ENCODE measurements around the gene ARHGEF9. TPM values are rescaled to one million over a fixed set of nuclear protein-coding genes. Genes with fewer than 3 reads are reported as not detected.

Gene ARHGEF9
- total RNA-seq, 4 donors from 2014 or later, result 29.9 to 108 (median 36.9) TPM

- WGBS, 2 donors (ENCODE audit: low coverage in 1 of 2), result 85% methylated on average over 1 of the region's 1 CpG; no CpG with 5 or more reads in 1 of the 2 donors
- no peaks in the 10 kb centered on the region for H3K27me3 ChIP-seq
- H3K9me3 ChIP-seq, result no peaks in the 10 kb centered on the region
- no peaks in the 10 kb centered on the region for H3K4me1 ChIP-seq
- no peak overlapping the region for H3K27ac ChIP-seq
- H3K36me3 ChIP-seq, result no peaks in the 10 kb centered on the region
- in situ Hi-C loops (cut with MboI; ENCODE audit: low pct_ligation_motif_present in 1 of 4, low pct_unique_long_range_greater_than_20kb in 1 of 4, low sequenced_read_pairs in 3 of 4), result no loop called here
- intact Hi-C loops (cut with DNase I; ENCODE audit: low total_unique reads), result no loop called here
- no peak overlapping the region for H3K4me3 ChIP-seq
- DNase-seq, result no peak
- TF ChIP-seq POLR2A (IDR thresholded peaks at IDR 0.05) (no peak), CTCF (IDR thresholded peaks at IDR 0.05) (no peak), EP300 (IDR thresholded peaks at IDR 0.05; ENCODE audit: low read depth) (no peak), POLR2AphosphoS5 (IDR thresholded peaks at IDR 0.05) (no peak)
Observed at GRCh38 chrX:63702556-63702955, 82.5 kb downstream of the ARHGEF9 start.

- DNase-seq, result no peak
- in situ Hi-C loops (cut with MboI; ENCODE audit: low pct_ligation_motif_present in 1 of 4, low pct_unique_long_range_greater_than_20kb in 1 of 4, low sequenced_read_pairs in 3 of 4) (no loop called here), intact Hi-C loops (cut with DNase I; ENCODE audit: low total_unique reads) (no loop called here)
- WGBS, 2 donors (ENCODE audit: low coverage in 1 of 2), result 11% methylated on average over 1 of the region's 1 CpG; no CpG with 5 or more reads in 1 of the 2 donors
- Histone ChIP-seq H3K9me3 (no peaks in the 10 kb centered on the region), H3K36me3 (no peaks in the 10 kb centered on the region), H3K27ac (no peak overlapping the region), H3K4me1 (no peaks in the 10 kb centered on the region), H3K27me3 (no peaks in the 10 kb centered on the region), H3K4me3 (no peak overlapping the region)
- peak in 4 of 5 experiments; percentile 35 to 60 (median 47) for TF ChIP-seq CTCF (IDR thresholded peaks at IDR 0.05)
- TF ChIP-seq POLR2AphosphoS5 (IDR thresholded peaks at IDR 0.05), result no peak
Observed at GRCh38 chrX:63686878-63687714, 97.9 kb downstream of the ARHGEF9 start.

- Histone ChIP-seq H3K9me3 (no peaks in the 10 kb centered on the region), H3K36me3 (no peaks in the 10 kb centered on the region), H3K4me1 (no peaks in the 10 kb centered on the region), H3K27ac (no peak overlapping the region), H3K4me3 (no peak overlapping the region), H3K27me3 (no peaks in the 10 kb centered on the region)
- DNase-seq, result no peak
- TF ChIP-seq POLR2A (IDR thresholded peaks at IDR 0.05) (no peak), POLR2AphosphoS5 (IDR thresholded peaks at IDR 0.05) (no peak), EP300 (IDR thresholded peaks at IDR 0.05; ENCODE audit: low read depth) (no peak), CTCF (IDR thresholded peaks at IDR 0.05) (no peak)
- in situ Hi-C loops (cut with MboI; ENCODE audit: low pct_ligation_motif_present in 1 of 4, low pct_unique_long_range_greater_than_20kb in 1 of 4, low sequenced_read_pairs in 3 of 4), result no loop called here
- WGBS, 2 donors (ENCODE audit: low coverage in 1 of 2), result 73% methylated on average over 3 of the region's 3 CpGs; no CpG with 5 or more reads in 1 of the 2 donors
- intact Hi-C loops (cut with DNase I; ENCODE audit: low total_unique reads), result no loop called here
Observed at GRCh38 chrX:63680423-63680822, 104.6 kb downstream of the ARHGEF9 start.

- H3K9me3 ChIP-seq, result no peaks in the 10 kb centered on the region
- no peaks in the 10 kb centered on the region for H3K4me1 ChIP-seq
- no peaks in the 10 kb centered on the region for H3K36me3 ChIP-seq
- H3K4me3 ChIP-seq, result no peak overlapping the region
- intact Hi-C loops (cut with DNase I; ENCODE audit: low total_unique reads), result no loop called here
- no peak overlapping the region for H3K27ac ChIP-seq
- no peak for DNase-seq
- in situ Hi-C loops (cut with MboI; ENCODE audit: low pct_ligation_motif_present in 1 of 4, low pct_unique_long_range_greater_than_20kb in 1 of 4, low sequenced_read_pairs in 3 of 4), result no loop called here
- WGBS, 2 donors (ENCODE audit: low coverage in 1 of 2), result 82% methylated on average over 3 of the region's 3 CpGs; no CpG with 5 or more reads in 1 of the 2 donors
- H3K27me3 ChIP-seq, result no peaks in the 10 kb centered on the region
- TF ChIP-seq CTCF (IDR thresholded peaks at IDR 0.05) (no peak), EP300 (IDR thresholded peaks at IDR 0.05; ENCODE audit: low read depth) (no peak), POLR2AphosphoS5 (IDR thresholded peaks at IDR 0.05) (no peak), POLR2A (IDR thresholded peaks at IDR 0.05) (no peak)
Observed at GRCh38 chrX:63679432-63679831, 105.6 kb downstream of the ARHGEF9 start.

Measured in transverse colon (tissue), 4 donors.